ENCODE data around the gene CRYBA4.

DNA sequence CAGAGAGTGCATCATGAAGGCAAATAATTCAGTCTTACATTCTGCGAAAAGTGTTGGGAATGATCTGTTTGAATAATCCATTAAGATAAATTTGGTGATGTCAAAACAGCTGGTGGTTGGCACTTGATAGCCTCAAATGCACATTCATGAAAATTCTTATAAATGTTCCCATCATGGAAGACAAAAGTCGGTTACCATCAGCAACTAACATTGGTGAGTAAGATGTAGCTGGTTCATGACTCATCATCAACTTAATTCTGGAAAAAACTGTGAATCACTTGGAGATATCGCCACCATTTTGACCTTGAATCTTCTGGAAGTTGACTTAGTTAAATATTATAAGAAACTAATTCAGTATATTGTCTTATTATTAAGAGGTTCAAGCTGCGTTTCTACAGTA lies 15.2 kb upstream of the CRYBA4 start:
- TF ChIP-seq, protein P1, sequence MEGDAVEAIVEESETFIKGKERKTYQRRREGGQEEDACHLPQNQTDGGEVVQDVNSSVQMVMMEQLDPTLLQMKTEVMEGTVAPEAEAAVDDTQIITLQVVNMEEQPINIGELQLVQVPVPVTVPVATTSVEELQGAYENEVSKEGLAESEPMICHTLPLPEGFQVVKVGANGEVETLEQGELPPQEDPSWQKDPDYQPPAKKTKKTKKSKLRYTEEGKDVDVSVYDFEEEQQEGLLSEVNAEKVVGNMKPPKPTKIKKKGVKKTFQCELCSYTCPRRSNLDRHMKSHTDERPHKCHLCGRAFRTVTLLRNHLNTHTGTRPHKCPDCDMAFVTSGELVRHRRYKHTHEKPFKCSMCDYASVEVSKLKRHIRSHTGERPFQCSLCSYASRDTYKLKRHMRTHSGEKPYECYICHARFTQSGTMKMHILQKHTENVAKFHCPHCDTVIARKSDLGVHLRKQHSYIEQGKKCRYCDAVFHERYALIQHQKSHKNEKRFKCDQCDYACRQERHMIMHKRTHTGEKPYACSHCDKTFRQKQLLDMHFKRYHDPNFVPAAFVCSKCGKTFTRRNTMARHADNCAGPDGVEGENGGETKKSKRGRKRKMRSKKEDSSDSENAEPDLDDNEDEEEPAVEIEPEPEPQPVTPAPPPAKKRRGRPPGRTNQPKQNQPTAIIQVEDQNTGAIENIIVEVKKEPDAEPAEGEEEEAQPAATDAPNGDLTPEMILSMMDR (conservative IDR thresholded peaks at IDR 0.05; ENCODE audit: low read depth, low read length): no peak
- TF ChIP-seq EZH2 (IDR thresholded peaks at IDR 0.05; ENCODE audit: borderline replicate concordance, low read depth, low read length, poor library complexity, severe bottlenecking): no peak
